H1 (cell line): ENCODE data around the gene HES5. TPM values are rescaled to one million over a fixed set of nuclear protein-coding genes. Genes with fewer than 3 reads are reported as not detected.

Experiments
- CTCF ChIA-PET: fragments of 300-600 bp; sonication (Branson Sonifier 250); formaldehyde crosslinking; loops from one replicate; lab custom pipeline; 2021; ENCODE audit not compliant: partially characterized antibody; lab: Charles Lee
- POLR2A ChIA-PET: fragments of 300-600 bp; sonication (Branson Sonifier 250); formaldehyde crosslinking; loops from one replicate; lab custom pipeline; 2021; ENCODE audit warnings: inconsistent platforms; ENCODE audit not compliant: partially characterized antibody; lab: Charles Lee
- DNase-seq, 2 experiments: peaks; one replicate each; pipeline versions ENCODE4 v3.0.0 to v3.0.0-alpha.2; 2010 to 2022; ENCODE audit warnings: low spot score in 2 of 2, low read depth in 1 of 2, mixed read lengths in 1 of 2
- FAIRE-seq: peaks from 2 replicates; lab custom pipeline; 2011; peaks lifted over from hg19 to GRCh38; lab: Jason Lieb, UNC
- H2AFZ ChIP-seq: 2 replicates; pipeline ENCODE4 v1.8.1; 2012; ENCODE audit warnings: low read length, inconsistent platforms
- H2AK5ac ChIP-seq: 2 replicates; pipeline ENCODE4 v1.6.1; 2013; ENCODE audit warnings: low read depth, low read length
- H2BK120ac ChIP-seq: replicated peaks from 2 replicates; pipeline ENCODE3; 2013; ENCODE audit warnings: low read depth, low read length, inconsistent platforms
- H2BK12ac ChIP-seq: 2 replicates; pipeline ENCODE4 v1.6.1; 2013; ENCODE audit warnings: low read depth, low read length
- H2BK15ac ChIP-seq: 2 replicates; pipeline ENCODE4 v1.6.1; 2013; ENCODE audit warnings: low read length
- H2BK20ac ChIP-seq: 2 replicates; pipeline ENCODE4 v1.6.1; 2013; ENCODE audit warnings: low read length
- H2BK5ac ChIP-seq: 2 replicates; pipeline ENCODE4 v1.6.1; 2013; ENCODE audit warnings: low read depth, low read length
- H3K14ac ChIP-seq: 2 replicates; pipeline ENCODE4 v1.6.1; 2013; ENCODE audit warnings: inconsistent platforms; ENCODE audit not compliant: insufficient read length
- H3K18ac ChIP-seq: 2 replicates; pipeline ENCODE4 v1.6.1; 2013; ENCODE audit warnings: low read length; ENCODE audit errors: extremely low read depth
- H3K23ac ChIP-seq: 2 replicates; pipeline ENCODE4 v1.6.1; 2013; ENCODE audit warnings: inconsistent platforms; ENCODE audit not compliant: insufficient read length
- H3K23me2 ChIP-seq: 2 replicates; pipeline ENCODE4 v1.6.1; 2013; ENCODE audit warnings: low read depth, low read length
- H3K27ac ChIP-seq: 2 replicates; pipeline ENCODE4 v1.6.1; 2011; ENCODE audit warnings: low read depth, low read length, inconsistent platforms
- H3K27me3 ChIP-seq, 4 experiments: replicated peaks in 1 of 4; 1 replicate in 1 of 4; 2 replicates in 3 of 4; pipeline versions ENCODE4 v1.6.1 to v1.8.1; 2011 to 2013; ENCODE audit warnings: low read length in 3 of 4, mild to moderate bottlenecking in 3 of 4, inconsistent platforms in 2 of 4, mixed read lengths in 2 of 4, moderate library complexity in 1 of 4; ENCODE audit not compliant: control insufficient read depth in 3 of 4, insufficient read depth in 3 of 4; ENCODE audit errors: extremely low read depth in 1 of 4
- H3K36me3 ChIP-seq, 4 experiments: 2 replicates each; pipeline versions ENCODE4 v1.6.1 to v1.8.1; 2011 to 2013; ENCODE audit warnings: mild to moderate bottlenecking in 4 of 4, low read length in 3 of 4, moderate library complexity in 2 of 4, control low read depth in 1 of 4, inconsistent platforms in 1 of 4; ENCODE audit not compliant: insufficient read depth in 4 of 4, control insufficient read depth in 2 of 4
- H3K4ac ChIP-seq: replicated peaks from 2 replicates; pipeline ENCODE3; 2013; ENCODE audit warnings: low read length, low read depth, mixed read lengths, inconsistent platforms; ENCODE audit not compliant: insufficient read length
- H3K4me1 ChIP-seq, 4 experiments: replicated peaks in 1 of 4; 1 replicate in 1 of 4; 2 replicates in 3 of 4; pipeline versions ENCODE4 v1.6.1 to v1.8.1; 2011 to 2013; ENCODE audit warnings: low read length in 3 of 4, inconsistent platforms in 2 of 4, mixed read lengths in 1 of 4; ENCODE audit not compliant: insufficient read depth in 4 of 4, control insufficient read depth in 3 of 4
- H3K4me2 ChIP-seq, 2 experiments: 2 replicates each; pipeline versions ENCODE4 v1.6.1 to v1.8.1; 2011 to 2013; ENCODE audit warnings: low read depth in 2 of 2, low read length in 2 of 2, control low read depth in 1 of 2, inconsistent platforms in 1 of 2, mild to moderate bottlenecking in 1 of 2; ENCODE audit not compliant: insufficient read depth in 1 of 2
- H3K4me3 ChIP-seq, 4 experiments: fragments of 200-600, 300-600 bp in 1 of 4; sonication (generic), shearing (Covaris generic), sonication (Bioruptor Twin) in 1 of 4; 2 replicates each; pipeline versions ENCODE4 v1.5.1 to v1.8.1; 2011 to 2016; ENCODE audit warnings: low read length in 4 of 4, low read depth in 3 of 4, control low read depth in 2 of 4, inconsistent platforms in 2 of 4, mild to moderate bottlenecking in 2 of 4, mixed read lengths in 1 of 4, moderate library complexity in 1 of 4; ENCODE audit not compliant: insufficient read depth in 2 of 4; ENCODE audit errors: extremely low read depth in 1 of 4
- H3K56ac ChIP-seq: replicated peaks from 2 replicates; pipeline ENCODE3; 2013; ENCODE audit warnings: low read depth, mild to moderate bottlenecking, mixed read lengths, low read length, inconsistent platforms; ENCODE audit not compliant: insufficient read length
- H3K79me1 ChIP-seq: 2 replicates; pipeline ENCODE4 v1.6.1; 2013; ENCODE audit warnings: low read depth, low read length, control low read depth
- H3K79me2 ChIP-seq, 2 experiments: 2 replicates each; pipeline versions ENCODE4 v1.6.1 to v1.8.1; 2012 to 2013; ENCODE audit warnings: low read length in 2 of 2, mild to moderate bottlenecking in 2 of 2, inconsistent platforms in 1 of 2; ENCODE audit not compliant: insufficient read depth in 2 of 2, control insufficient read depth in 1 of 2
- H3K9ac ChIP-seq, 4 experiments: replicated peaks in 1 of 4; 1 replicate in 1 of 4; 2 replicates in 3 of 4; pipeline versions ENCODE4 v1.6.1 to v1.8.1; 2011 to 2013; ENCODE audit warnings: low read depth in 3 of 4, low read length in 3 of 4, control low read depth in 2 of 4, mild to moderate bottlenecking in 2 of 4, moderate library complexity in 2 of 4, inconsistent platforms in 1 of 4; ENCODE audit errors: extremely low read depth in 1 of 4
- H3K9me3 ChIP-seq, 2 experiments: 2 replicates each; pipeline versions ENCODE4 v1.6.1 to v1.8.1; 2012 to 2013; ENCODE audit warnings: mild to moderate bottlenecking in 2 of 2, moderate library complexity in 2 of 2, control low read depth in 1 of 2, inconsistent platforms in 1 of 2, low read depth in 1 of 2, low read length in 1 of 2, mixed read lengths in 1 of 2; ENCODE audit not compliant: insufficient read depth in 2 of 2
- H4K20me1 ChIP-seq, 2 experiments: replicated peaks in 1 of 2; 2 replicates each; pipeline versions ENCODE3 to v1.8.1; 2011 to 2013; ENCODE audit warnings: inconsistent platforms in 2 of 2, low read length in 2 of 2, mild to moderate bottlenecking in 1 of 2; ENCODE audit not compliant: insufficient read depth in 2 of 2, control insufficient read depth in 1 of 2
- H4K5ac ChIP-seq: 2 replicates; pipeline ENCODE4 v1.6.1; 2013; ENCODE audit warnings: low read length, low read depth, mixed read lengths, inconsistent platforms; ENCODE audit not compliant: insufficient read length
- H4K8ac ChIP-seq: 2 replicates; pipeline ENCODE4 v1.8.0; 2013; ENCODE audit warnings: mild to moderate bottlenecking, moderate library complexity, low read length, inconsistent platforms; ENCODE audit not compliant: insufficient read depth; ENCODE audit errors: extremely low read depth
- H4K91ac ChIP-seq: replicated peaks from 2 replicates; pipeline ENCODE3; 2013; ENCODE audit warnings: low read length, mixed read lengths, inconsistent platforms; ENCODE audit not compliant: insufficient read length
- ASH2L ChIP-seq: fragments of 200-600, 300-600 bp; sonication (generic); IDR thresholded peaks from one replicate; pipeline ENCODE4 v1.7.1; 2017; ENCODE audit warnings: low read length
- HDAC2 ChIP-seq, 2 experiments: fragments of 300-600 bp in 1 of 2; sonication (generic) in 1 of 2; IDR thresholded peaks; 2 replicates each; pipeline ENCODE4 v1.6.1; 2011 to 2012; ENCODE audit warnings: low read depth in 2 of 2, low read length in 2 of 2, mild to moderate bottlenecking in 2 of 2, moderate library complexity in 2 of 2, borderline replicate concordance in 1 of 2, inconsistent platforms in 1 of 2
- MAFK ChIP-seq: IDR thresholded peaks from 2 replicates; pipeline ENCODE4 v1.6.1; 2012; ENCODE audit warnings: low read depth, mild to moderate bottlenecking, improper control_type of control experiment, low read length
- PHF8 ChIP-seq: fragments of 200-600 bp; sonication (generic); conservative IDR thresholded peaks from 2 replicates; pipeline ENCODE4 v1.7.1; 2012; ENCODE audit warnings: low read depth, mild to moderate bottlenecking, inconsistent platforms, low read length, moderate library complexity
- SIX5 ChIP-seq: IDR thresholded peaks from 2 replicates; pipeline ENCODE4 v1.6.1; 2011; ENCODE audit warnings: mild to moderate bottlenecking, low read depth, low read length
- SP2 ChIP-seq: IDR thresholded peaks from 2 replicates; pipeline ENCODE4 v1.6.1; 2012; ENCODE audit warnings: mild to moderate bottlenecking, low read length, inconsistent platforms
- WGBS, 2 experiments: shearing (Covaris generic) in 1 of 2; methylation state at CpG; one replicate each; pipeline versions ENCODE4 v1.1.6 to v1.1.7; 2013 to 2015; ENCODE audit warnings: low lambda C conversion rate in 2 of 2, mixed read lengths in 2 of 2, inconsistent platforms in 1 of 2, low coverage in 1 of 2, missing lambda C conversion rate in 1 of 2; ENCODE audit not compliant: insufficient replicate concordance in 2 of 2, insufficient coverage in 1 of 2, insufficient read length in 1 of 2; ENCODE audit errors: extremely low coverage in 1 of 2, missing lambda C conversion rate in 1 of 2; 5-methylcytosine and 5-hydroxymethylcytosine counted together
- polyA plus RNA-seq, 7 experiments: library from polyadenylated mRNA; depleted of rRNA in 3 of 7; stranded (reverse) in 5 of 7; unstranded in 2 of 7; fragments of >200 nt in 5 of 7; fragments of 200-250 nt in 2 of 7; gene quantifications; 1 replicate in 5 of 7; 2 replicates in 1 of 7; 4 replicates in 1 of 7; pipeline versions ENCODE4 v1.2.1 to v1.2.3, GENCODE V29; 2011 to 2013; ENCODE audit warnings: missing spikeins in 2 of 7, mixed read lengths in 2 of 7
- total RNA-seq: library from RNA; stranded (reverse); fragmentation: NEBNext Ultra II Directional; extraction: Animal tissue kit (Norgen Biotek cat#: 25700); gene quantifications from 2 replicates; pipeline ENCODE4 v1.2.1, GENCODE V29; 2021

Gene HES5
- total and polyA plus RNA-seq, 2 of the 8 experiments (the other 6 are each of a cell fraction or from before 2014, with no cell fraction given): 0.22 TPM; not detected in 1

- Histone ChIP-seq H3K56ac (no peak overlapping the region), H3K27ac (no peak overlapping the region), H3K18ac (no peak overlapping the region), H2BK20ac (no peak overlapping the region), H2BK5ac (no peak overlapping the region), H3K79me2 (no peaks in the 10 kb centered on the region), H3K9me3 (peaks cover 5 to 8% of the 10 kb centered on the region in 2 experiments), H3K23me2 (no peaks in the 10 kb centered on the region), H2BK12ac (no peak overlapping the region), H3K79me1 (no peaks in the 10 kb centered on the region), H2BK120ac (no peak overlapping the region), H3K27me3 (no peaks in the 10 kb centered on the region), H4K8ac (peak overlapping the region; percentile 57; the same call in 1 of the 2 replicates), H3K23ac (no peak overlapping the region), H3K4me3 (no peak overlapping the region), H3K9ac (no peak overlapping the region), H3K14ac (no peak overlapping the region), H4K5ac (no peak overlapping the region), H2AK5ac (no peak overlapping the region), H3K4me1 (peaks cover 0 to 4% (median 1%) of the 10 kb centered on the region in 4 experiments; a peak in 2 of 7 replicates), H2BK15ac (no peak overlapping the region), H3K4me2 (no peak overlapping the region), H4K20me1 (no peaks in the 10 kb centered on the region), H2AFZ (no peak overlapping the region), H3K4ac (no peak overlapping the region), H3K36me3 (no peaks in the 10 kb centered on the region)
- DNase-seq (no peak), FAIRE-seq (no peak)
- 91% methylated on average over 19 of the region's 23 CpGs; no CpG with 5 or more reads in 1 of the 2 experiments for WGBS, 2 experiments
- POLR2A ChIA-PET: no interaction called here
- CTCF ChIA-PET: interaction anchor here (0.7 kb wide), 1 partner anchor 14 kb away, joined by 3 read pairs; no protein-coding TSS in a partner anchor
- TF ChIP-seq SIX5: no peak
- TF ChIP-seq HDAC2 (IDR thresholded peaks at IDR 0.05; ENCODE audit: borderline replicate concordance in 1 of 2, low read depth in 2 of 2, low read length in 2 of 2): no peak
- TF ChIP-seq MAFK: no peak
- TF ChIP-seq ASH2L: no peak
- TF ChIP-seq SP2: no peak
- no peak for TF ChIP-seq PHF8
- TF ChIP-seq, all 59 proteins: peak for 0
- H4K91ac ChIP-seq: no peak overlapping the region
These were observed 46.0 kb upstream of the HES5 start for GRCh38 chr1:2575801-2576663.
